ENCODE measurements around the gene PRAC2. TPM values are rescaled to one million over a fixed set of nuclear protein-coding genes. Genes with fewer than 3 reads are reported as not detected.

PRAC2 gene
- total RNA-seq, 1 donor from 2014 or later = not detected

- Histone ChIP-seq H3K27me3 (ENCODE audit: low read depth) (peaks cover 90% of the 10 kb centered on the region), H3K9me3 (no peaks in the 10 kb centered on the region), H3K4me3 (no peak overlapping the region), H3K36me3 (no peaks in the 10 kb centered on the region), H3K4me1 (peaks cover 17% of the 10 kb centered on the region), H3K27ac (no peak overlapping the region)
- ATAC-seq = no peak
- DNase-seq = no peak
- TF ChIP-seq, protein P1, sequence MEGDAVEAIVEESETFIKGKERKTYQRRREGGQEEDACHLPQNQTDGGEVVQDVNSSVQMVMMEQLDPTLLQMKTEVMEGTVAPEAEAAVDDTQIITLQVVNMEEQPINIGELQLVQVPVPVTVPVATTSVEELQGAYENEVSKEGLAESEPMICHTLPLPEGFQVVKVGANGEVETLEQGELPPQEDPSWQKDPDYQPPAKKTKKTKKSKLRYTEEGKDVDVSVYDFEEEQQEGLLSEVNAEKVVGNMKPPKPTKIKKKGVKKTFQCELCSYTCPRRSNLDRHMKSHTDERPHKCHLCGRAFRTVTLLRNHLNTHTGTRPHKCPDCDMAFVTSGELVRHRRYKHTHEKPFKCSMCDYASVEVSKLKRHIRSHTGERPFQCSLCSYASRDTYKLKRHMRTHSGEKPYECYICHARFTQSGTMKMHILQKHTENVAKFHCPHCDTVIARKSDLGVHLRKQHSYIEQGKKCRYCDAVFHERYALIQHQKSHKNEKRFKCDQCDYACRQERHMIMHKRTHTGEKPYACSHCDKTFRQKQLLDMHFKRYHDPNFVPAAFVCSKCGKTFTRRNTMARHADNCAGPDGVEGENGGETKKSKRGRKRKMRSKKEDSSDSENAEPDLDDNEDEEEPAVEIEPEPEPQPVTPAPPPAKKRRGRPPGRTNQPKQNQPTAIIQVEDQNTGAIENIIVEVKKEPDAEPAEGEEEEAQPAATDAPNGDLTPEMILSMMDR (IDR thresholded peaks at IDR 0.05) = no peak
- intact Hi-C loops (cut with DNase I) = no loop called here
Observed at GRCh38 chr17:48759288-48759687, 36.3 kb downstream of the PRAC2 start.

DNA sequence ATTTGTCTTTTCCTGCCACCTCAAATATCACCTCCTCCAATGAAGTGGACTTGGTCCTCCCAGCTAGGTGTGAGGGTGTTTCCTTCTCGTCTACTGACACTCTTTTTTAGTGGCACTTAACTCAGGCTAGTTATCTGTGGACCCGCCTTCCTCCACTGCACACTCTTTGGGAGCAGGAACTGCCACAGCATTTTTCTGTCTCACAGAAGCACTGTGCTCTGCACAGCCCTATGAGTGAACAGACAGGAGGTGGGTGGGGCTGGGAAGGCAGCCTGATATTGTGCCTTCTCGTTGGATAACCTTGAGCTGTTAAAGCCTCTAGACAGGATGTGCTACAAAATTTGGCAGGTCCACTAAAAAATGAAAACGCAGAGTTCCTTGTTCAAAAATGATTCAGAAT lies 37.4 kb downstream of the PRAC2 start:
- H3K27me3 ChIP-seq (ENCODE audit: low read depth) = peaks cover 79% of the 10 kb centered on the region
- peaks cover 6% of the 10 kb centered on the region for H3K4me1 ChIP-seq
- DNase-seq (no peak), ATAC-seq (no peak)
- no peak overlapping the region for H3K4me3 ChIP-seq
- TF ChIP-seq, protein P1 (IDR thresholded peaks at IDR 0.05) = no peak
- no peak overlapping the region for H3K27ac ChIP-seq
- intact Hi-C loops (cut with DNase I) = no loop called here
- H3K36me3 ChIP-seq = no peaks in the 10 kb centered on the region
- H3K9me3 ChIP-seq = no peaks in the 10 kb centered on the region

DNA sequence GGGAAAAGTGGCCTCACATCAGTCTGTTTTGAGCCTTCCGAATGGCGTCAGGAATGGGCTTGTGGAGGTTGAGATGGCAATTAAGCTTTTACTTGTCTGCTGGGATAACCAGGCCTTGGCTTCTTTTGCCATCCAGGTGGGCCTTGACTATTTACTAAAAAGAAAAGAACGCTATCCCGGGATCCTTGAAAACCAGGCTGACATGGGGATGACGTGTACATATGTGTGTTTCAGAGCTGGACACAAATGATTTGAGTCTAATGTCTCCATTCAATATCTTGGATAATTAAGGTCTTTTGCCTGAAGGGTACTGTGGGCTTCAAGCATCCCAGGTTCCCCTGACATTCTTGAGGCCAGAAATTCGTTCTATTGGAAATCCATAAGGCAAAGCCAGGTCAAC lies 38.1 kb downstream of the PRAC2 start:
- H3K27ac ChIP-seq = no peak overlapping the region
- DNase-seq (no peak), ATAC-seq (no peak)
- H3K9me3 ChIP-seq = no peaks in the 10 kb centered on the region
- H3K4me3 ChIP-seq = no peak overlapping the region
- peaks cover 79% of the 10 kb centered on the region for H3K27me3 ChIP-seq (ENCODE audit: low read depth)
- TF ChIP-seq, protein P1 (IDR thresholded peaks at IDR 0.05) = no peak
- intact Hi-C loops (cut with DNase I) = no loop called here
- peaks cover 3% of the 10 kb centered on the region for H3K4me1 ChIP-seq
- no peaks in the 10 kb centered on the region for H3K36me3 ChIP-seq

DNA sequence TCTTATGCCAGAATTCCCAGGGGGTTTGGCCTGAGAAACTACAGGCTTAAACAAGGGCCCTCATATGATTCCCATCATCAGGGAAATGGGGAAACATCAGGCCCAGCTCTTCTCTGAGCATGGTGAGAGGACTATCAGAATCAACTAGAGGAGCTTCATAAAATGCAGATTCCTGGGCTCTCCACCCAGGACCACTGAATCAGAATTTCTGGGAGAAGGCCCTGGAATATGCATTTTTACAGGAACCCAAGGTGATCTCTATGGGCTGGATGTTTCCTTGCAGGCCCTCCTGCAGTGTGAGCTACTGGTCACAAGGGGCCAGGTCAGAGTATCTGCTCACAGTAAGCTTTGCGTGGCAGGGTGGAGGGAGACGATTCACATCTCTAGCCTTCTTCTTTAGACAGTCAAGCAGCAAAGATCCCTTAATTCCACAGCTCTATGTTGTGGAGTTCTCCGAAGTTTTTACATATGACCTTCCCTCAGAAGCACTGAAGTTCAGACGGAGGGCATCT lies 44.3 kb downstream of the PRAC2 start:
- intact Hi-C loops (cut with DNase I) = no loop called here
- no peaks in the 10 kb centered on the region for H3K36me3 ChIP-seq
- DNase-seq (no peak), ATAC-seq (no peak)
- peaks cover 44% of the 10 kb centered on the region for H3K27me3 ChIP-seq (ENCODE audit: low read depth)
- TF ChIP-seq, protein P1 (IDR thresholded peaks at IDR 0.05) = no peak
- no peaks in the 10 kb centered on the region for H3K4me1 ChIP-seq
- H3K4me3 ChIP-seq = no peak overlapping the region
- H3K27ac ChIP-seq = no peak overlapping the region
- no peaks in the 10 kb centered on the region for H3K9me3 ChIP-seq

DNA sequence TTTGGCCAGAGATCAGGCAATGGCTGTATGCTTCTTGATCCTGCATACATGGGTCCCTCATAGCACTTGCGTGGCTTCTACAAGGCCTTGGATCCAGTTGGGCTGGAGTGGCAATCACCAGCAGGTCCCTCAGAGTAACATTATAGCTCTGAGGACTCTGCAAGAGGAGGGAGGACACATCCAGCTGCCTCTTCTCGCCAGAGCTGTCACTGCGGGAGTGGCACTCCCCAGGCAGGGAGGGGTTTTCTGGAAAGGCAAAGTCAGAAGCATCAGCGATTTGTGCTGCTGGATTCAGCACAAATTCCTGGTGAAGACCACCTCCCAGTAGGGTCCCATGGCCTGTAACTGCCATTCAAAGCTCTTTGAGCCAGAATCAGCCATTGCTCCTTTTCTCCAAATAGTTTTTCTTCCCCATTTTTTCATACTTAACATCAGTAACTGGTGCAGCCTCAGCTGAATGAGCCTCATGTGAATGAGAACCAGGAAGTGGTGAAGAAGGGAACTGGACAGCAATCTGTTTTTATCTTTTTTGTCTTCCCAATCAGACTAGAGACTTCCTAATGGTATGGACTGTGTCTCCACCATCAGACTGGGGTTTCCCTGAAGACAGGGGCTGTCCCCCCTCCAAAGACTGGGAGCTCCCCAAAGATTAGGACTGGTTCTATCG lies 46.2 kb downstream of the PRAC2 start:
- Histone ChIP-seq H3K4me3 (no peak overlapping the region), H3K9me3 (no peaks in the 10 kb centered on the region), H3K27me3 (ENCODE audit: low read depth) (peaks cover 36% of the 10 kb centered on the region), H3K4me1 (no peaks in the 10 kb centered on the region), H3K36me3 (no peaks in the 10 kb centered on the region), H3K27ac (no peak overlapping the region)
- DNase-seq (no peak), ATAC-seq (no peak)
- TF ChIP-seq, protein P1 (IDR thresholded peaks at IDR 0.05) = no peak
- intact Hi-C loops (cut with DNase I) = no loop called here

All from lower lobe of right lung (tissue), 2 donors.